Neural cell (in vitro differentiated cells): ENCODE measurements around the gene GRIK2. TPM values are rescaled to one million over a fixed set of nuclear protein-coding genes. Genes with fewer than 3 reads are reported as not detected.

Source experiments
- H2AFZ ChIP-seq: fragments of 200-600, 300-800 bp; sonication (generic), shearing (Covaris generic); 2 replicates; pipeline ENCODE4 v1.6.0; 2014; ENCODE audit warnings: low read depth, mild to moderate bottlenecking, antibody characterized with exemption, low read length, moderate library complexity
- H3F3A ChIP-seq: fragments of 200-600 bp; shearing (Covaris generic); 2 replicates; pipeline ENCODE4 v1.6.1; 2016; ENCODE audit warnings: mild to moderate bottlenecking, moderate library complexity, mixed read lengths, antibody characterized with exemption, low read length; ENCODE audit not compliant: insufficient read depth, poor library complexity, severe bottlenecking
- H3K27ac ChIP-seq: fragments of 200-600, 300-800 bp; sonication (generic), shearing (Covaris generic); 2 replicates; pipeline ENCODE4 v1.5.1; 2014; ENCODE audit warnings: mild to moderate bottlenecking, low read length, moderate library complexity
- H3K27me3 ChIP-seq: fragments of 300-800, 200-600 bp; sonication (generic), shearing (Covaris generic); 2 replicates; pipeline ENCODE4 v1.6.0; 2014; ENCODE audit warnings: mild to moderate bottlenecking, low read depth, low read length, moderate library complexity; ENCODE audit not compliant: insufficient read depth
- H3K36me3 ChIP-seq: fragments of 300-800, 200-600 bp; sonication (generic), shearing (Covaris generic); 2 replicates; pipeline ENCODE4 v1.5.1; 2014; ENCODE audit warnings: mild to moderate bottlenecking, antibody characterized with exemption, low read length, moderate library complexity; ENCODE audit not compliant: insufficient read depth
- H3K4me2 ChIP-seq: fragments of 300-800, 200-600 bp; sonication (generic), shearing (Covaris generic); 2 replicates; pipeline ENCODE4 v1.6.0; 2014; ENCODE audit warnings: mild to moderate bottlenecking, low read length
- H3K4me3 ChIP-seq: fragments of 300-800, 200-600 bp; sonication (generic), shearing (Covaris generic); 2 replicates; pipeline ENCODE4 v1.5.1; 2014; ENCODE audit warnings: mild to moderate bottlenecking, low read length, moderate library complexity
- H3K79me2 ChIP-seq: fragments of 200-600 bp; shearing (Covaris generic); replicated peaks from 2 replicates; pipeline ENCODE4 v1.6.0; 2014; ENCODE audit warnings: mild to moderate bottlenecking, low read length, moderate library complexity; ENCODE audit not compliant: insufficient read depth
- H3K9ac ChIP-seq: fragments of 300-800, 200-600 bp; sonication (generic), shearing (Covaris generic); 2 replicates; pipeline ENCODE4 v1.6.1; 2016; ENCODE audit warnings: mild to moderate bottlenecking, low read length, mixed read lengths
- H3K9me2 ChIP-seq: fragments of 200-600 bp; shearing (Covaris generic); 2 replicates; pipeline ENCODE4 v1.6.1; 2016; ENCODE audit warnings: mild to moderate bottlenecking, low read length, mixed read lengths; ENCODE audit not compliant: insufficient read depth
- H3K9me3 ChIP-seq: fragments of 200-600, 300-800 bp; sonication (generic), shearing (Covaris generic); 2 replicates; pipeline ENCODE4 v1.6.1; 2016; ENCODE audit warnings: mild to moderate bottlenecking, mixed run types, low read length, moderate library complexity, mixed read lengths
- H4K20me1 ChIP-seq: fragments of 200-600 bp; shearing (Covaris generic); 2 replicates; pipeline ENCODE4 v1.6.1; 2016; ENCODE audit warnings: mild to moderate bottlenecking, mixed run types; ENCODE audit not compliant: insufficient read depth
- EP300 ChIP-seq: fragments of 450-650 bp; conservative IDR thresholded peaks from 2 replicates; pipeline ENCODE4 v1.6.1; 2014; ENCODE audit warnings: antibody characterized with exemption, mild to moderate bottlenecking, moderate library complexity; ENCODE audit not compliant: poor library complexity, severe bottlenecking
- EZH2 ChIP-seq: fragments of 200-600, 300-800 bp; shearing (Covaris generic), sonication (generic); IDR thresholded peaks from 2 replicates; pipeline ENCODE4 v1.6.1; 2014; ENCODE audit warnings: antibody characterized with exemption, low read length, borderline replicate concordance, mild to moderate bottlenecking; ENCODE audit not compliant: insufficient read depth, poor library complexity, severe bottlenecking
- MXI1 ChIP-seq: fragments of 450-650 bp; conservative IDR thresholded peaks from 2 replicates; pipeline ENCODE4 v1.6.1; 2014; ENCODE audit warnings: antibody characterized with exemption, mild to moderate bottlenecking; ENCODE audit not compliant: poor library complexity, severe bottlenecking
- POLR2AphosphoS5 ChIP-seq: IDR thresholded peaks from 2 replicates; pipeline ENCODE4 v1.6.1; 2012
- RAD21 ChIP-seq: fragments of 450-650 bp; conservative IDR thresholded peaks from 2 replicates; pipeline ENCODE4 v1.6.1; 2014; ENCODE audit warnings: antibody characterized with exemption, mild to moderate bottlenecking, moderate library complexity
- SMC3 ChIP-seq: fragments of 450-650 bp; conservative IDR thresholded peaks from 2 replicates; pipeline ENCODE4 v1.6.1; 2014; ENCODE audit warnings: antibody characterized with exemption, mild to moderate bottlenecking, moderate library complexity; ENCODE audit not compliant: poor library complexity
- TAF1 ChIP-seq: IDR thresholded peaks from 2 replicates; pipeline ENCODE4 v1.6.1; 2012; ENCODE audit warnings: low read depth
- polyA plus RNA-seq: library from polyadenylated mRNA; depleted of rRNA; stranded (reverse); fragments of >200 nt; gene quantifications from 2 replicates; pipeline ENCODE4 v1.2.3, GENCODE V29; 2014
- TF ChIP-seq, protein P1 (sequence below): IDR thresholded peaks from 2 replicates; pipeline ENCODE4 v1.6.1; 2012; ENCODE audit warnings: borderline replicate concordance
- TF ChIP-seq, protein P2 (sequence below): fragments of 450-650 bp; IDR thresholded peaks from 2 replicates; pipeline ENCODE4 v1.5.1; 2014; ENCODE audit warnings: antibody characterized with exemption, mild to moderate bottlenecking, moderate library complexity; ENCODE audit not compliant: poor library complexity, severe bottlenecking

Gene GRIK2
- polyA plus RNA-seq, 1 donor from 2014 or later: 106 TPM

DNA sequence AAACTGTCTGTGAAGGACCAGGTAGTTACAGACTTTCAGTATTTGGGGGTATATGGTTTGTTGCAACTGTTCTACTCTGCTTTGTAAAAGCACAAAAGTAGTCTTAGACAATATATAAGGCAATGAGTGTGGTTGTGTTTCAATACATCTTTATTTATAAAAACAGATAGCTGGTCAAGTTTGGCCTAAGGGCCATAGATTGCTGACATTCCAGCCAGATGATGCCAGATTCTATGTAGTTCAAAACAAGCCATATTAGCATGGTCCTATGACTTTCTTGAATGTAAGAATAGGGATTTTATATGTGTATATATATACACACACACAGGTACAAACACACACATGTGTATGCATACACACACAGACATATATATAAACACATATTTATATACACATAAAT lies 201.8 kb downstream of the GRIK2 start:
- Histone ChIP-seq H3K79me2 (no peaks in the 10 kb centered on the region), H3K4me2 (no peak overlapping the region), H3K27me3 (no peaks in the 10 kb centered on the region), H4K20me1 (no peaks in the 10 kb centered on the region), H3K4me3 (no peak overlapping the region), H3K9me2 (no peaks in the 10 kb centered on the region), H2AFZ (no peak overlapping the region), H3F3A (no peaks in the 10 kb centered on the region), H3K27ac (no peak overlapping the region), H3K9ac (no peak overlapping the region), H3K36me3 (no peaks in the 10 kb centered on the region), H3K9me3 (no peaks in the 10 kb centered on the region)
- TF ChIP-seq MXI1 (no peak), RAD21 (no peak), EZH2 (no peak), TAF1 (no peak), SMC3 (no peak), POLR2AphosphoS5 (no peak)
- TF ChIP-seq, protein P1, sequence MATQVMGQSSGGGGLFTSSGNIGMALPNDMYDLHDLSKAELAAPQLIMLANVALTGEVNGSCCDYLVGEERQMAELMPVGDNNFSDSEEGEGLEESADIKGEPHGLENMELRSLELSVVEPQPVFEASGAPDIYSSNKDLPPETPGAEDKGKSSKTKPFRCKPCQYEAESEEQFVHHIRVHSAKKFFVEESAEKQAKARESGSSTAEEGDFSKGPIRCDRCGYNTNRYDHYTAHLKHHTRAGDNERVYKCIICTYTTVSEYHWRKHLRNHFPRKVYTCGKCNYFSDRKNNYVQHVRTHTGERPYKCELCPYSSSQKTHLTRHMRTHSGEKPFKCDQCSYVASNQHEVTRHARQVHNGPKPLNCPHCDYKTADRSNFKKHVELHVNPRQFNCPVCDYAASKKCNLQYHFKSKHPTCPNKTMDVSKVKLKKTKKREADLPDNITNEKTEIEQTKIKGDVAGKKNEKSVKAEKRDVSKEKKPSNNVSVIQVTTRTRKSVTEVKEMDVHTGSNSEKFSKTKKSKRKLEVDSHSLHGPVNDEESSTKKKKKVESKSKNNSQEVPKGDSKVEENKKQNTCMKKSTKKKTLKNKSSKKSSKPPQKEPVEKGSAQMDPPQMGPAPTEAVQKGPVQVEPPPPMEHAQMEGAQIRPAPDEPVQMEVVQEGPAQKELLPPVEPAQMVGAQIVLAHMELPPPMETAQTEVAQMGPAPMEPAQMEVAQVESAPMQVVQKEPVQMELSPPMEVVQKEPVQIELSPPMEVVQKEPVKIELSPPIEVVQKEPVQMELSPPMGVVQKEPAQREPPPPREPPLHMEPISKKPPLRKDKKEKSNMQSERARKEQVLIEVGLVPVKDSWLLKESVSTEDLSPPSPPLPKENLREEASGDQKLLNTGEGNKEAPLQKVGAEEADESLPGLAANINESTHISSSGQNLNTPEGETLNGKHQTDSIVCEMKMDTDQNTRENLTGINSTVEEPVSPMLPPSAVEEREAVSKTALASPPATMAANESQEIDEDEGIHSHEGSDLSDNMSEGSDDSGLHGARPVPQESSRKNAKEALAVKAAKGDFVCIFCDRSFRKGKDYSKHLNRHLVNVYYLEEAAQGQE: no peak
- TF ChIP-seq, protein P2, sequence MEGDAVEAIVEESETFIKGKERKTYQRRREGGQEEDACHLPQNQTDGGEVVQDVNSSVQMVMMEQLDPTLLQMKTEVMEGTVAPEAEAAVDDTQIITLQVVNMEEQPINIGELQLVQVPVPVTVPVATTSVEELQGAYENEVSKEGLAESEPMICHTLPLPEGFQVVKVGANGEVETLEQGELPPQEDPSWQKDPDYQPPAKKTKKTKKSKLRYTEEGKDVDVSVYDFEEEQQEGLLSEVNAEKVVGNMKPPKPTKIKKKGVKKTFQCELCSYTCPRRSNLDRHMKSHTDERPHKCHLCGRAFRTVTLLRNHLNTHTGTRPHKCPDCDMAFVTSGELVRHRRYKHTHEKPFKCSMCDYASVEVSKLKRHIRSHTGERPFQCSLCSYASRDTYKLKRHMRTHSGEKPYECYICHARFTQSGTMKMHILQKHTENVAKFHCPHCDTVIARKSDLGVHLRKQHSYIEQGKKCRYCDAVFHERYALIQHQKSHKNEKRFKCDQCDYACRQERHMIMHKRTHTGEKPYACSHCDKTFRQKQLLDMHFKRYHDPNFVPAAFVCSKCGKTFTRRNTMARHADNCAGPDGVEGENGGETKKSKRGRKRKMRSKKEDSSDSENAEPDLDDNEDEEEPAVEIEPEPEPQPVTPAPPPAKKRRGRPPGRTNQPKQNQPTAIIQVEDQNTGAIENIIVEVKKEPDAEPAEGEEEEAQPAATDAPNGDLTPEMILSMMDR: no peak

DNA sequence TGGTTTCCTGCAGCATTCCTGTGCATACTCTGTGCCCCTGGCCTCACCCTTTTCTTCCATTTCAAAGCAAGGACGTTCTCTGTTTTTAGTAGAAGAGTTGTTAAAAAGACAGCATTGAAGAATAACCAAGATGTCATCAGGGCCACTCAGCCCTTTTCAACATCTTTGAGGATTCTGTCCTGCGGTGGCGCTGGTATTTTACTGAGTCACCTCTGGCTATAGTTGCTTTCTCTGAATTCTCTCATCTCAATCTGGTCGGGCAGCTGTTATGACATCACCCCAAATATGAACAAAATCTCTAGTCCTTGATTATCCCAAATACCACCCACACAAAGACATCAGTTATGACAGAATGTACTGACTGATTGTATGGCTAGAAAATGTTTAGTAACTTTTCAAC lies 204.2 kb downstream of the GRIK2 start:
- Histone ChIP-seq H3K4me2 (no peak overlapping the region), H3K9me3 (no peaks in the 10 kb centered on the region), H3K9me2 (no peaks in the 10 kb centered on the region), H3K4me3 (no peak overlapping the region), H3K27ac (no peak overlapping the region), H2AFZ (no peak overlapping the region), H3K79me2 (no peaks in the 10 kb centered on the region), H3K36me3 (no peaks in the 10 kb centered on the region), H4K20me1 (no peaks in the 10 kb centered on the region), H3F3A (no peaks in the 10 kb centered on the region), H3K27me3 (no peaks in the 10 kb centered on the region), H3K9ac (no peak overlapping the region)
- TF ChIP-seq MXI1 (no peak), TAF1 (no peak), POLR2AphosphoS5 (no peak), EZH2 (no peak), EP300 (no peak), SMC3 (no peak)
- TF ChIP-seq, protein P2: no peak
- TF ChIP-seq, protein P1: no peak
